ENCODE results near the gene A1BG. TPM values are rescaled to one million over a fixed set of nuclear protein-coding genes. Genes with fewer than 3 reads are reported as not detected.

A1BG gene
- total and polyA plus RNA-seq, 2 of the 13 experiments (the other 11 are each of a cell fraction or from before 2014, with no cell fraction given), result 14.7 to 41.4 TPM

DNA sequence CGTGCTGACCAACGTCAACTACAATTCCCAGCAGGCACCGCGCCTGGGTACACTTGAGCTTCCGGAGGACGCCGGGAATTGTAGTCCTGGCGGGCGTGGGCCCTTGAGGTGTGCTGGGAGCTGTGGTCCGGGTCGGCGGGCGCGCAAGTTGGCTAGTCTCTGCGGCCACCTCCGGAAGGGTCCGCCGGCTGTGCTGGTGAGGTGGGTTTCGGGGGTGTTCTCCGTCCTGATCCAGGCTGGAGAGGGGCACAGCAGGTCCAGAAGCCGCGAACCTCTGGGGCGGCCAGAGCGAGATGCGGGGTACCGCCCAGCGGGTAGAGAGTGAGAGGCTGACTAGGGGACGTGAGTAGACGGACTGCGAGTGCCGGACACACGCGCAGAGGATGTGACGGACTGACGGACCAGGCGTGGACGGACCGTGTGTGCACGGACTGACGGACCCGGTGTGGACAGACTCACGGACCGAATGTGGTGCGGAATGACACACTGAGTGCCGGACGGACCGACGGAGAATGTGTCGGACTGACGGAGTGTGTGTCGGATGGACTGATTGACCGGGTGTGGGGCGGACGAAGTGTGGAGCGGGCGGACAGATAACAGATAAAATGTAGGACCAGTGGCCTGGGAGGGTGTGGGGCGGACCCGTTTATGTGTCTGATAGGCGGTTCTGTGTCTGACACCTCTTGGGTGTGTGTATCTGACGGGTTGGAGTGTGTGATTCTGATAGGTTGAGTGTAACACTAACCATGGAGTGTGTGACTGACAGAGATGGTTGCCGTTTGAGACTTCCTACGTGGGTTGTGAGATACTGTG lies 26.2 kb downstream of the A1BG start, which contains the start of gene ZSCAN22 (continued):
- TF ChIP-seq ZNF772 (CRISPR knock-in tag; IDR thresholded peaks at IDR 0.05), result peak; percentile 87
- no peak for TF ChIP-seq ADNP (CRISPR knock-in tag; IDR thresholded peaks at IDR 0.05)
- no peak for TF ChIP-seq MYNN (CRISPR knock-in tag; IDR thresholded peaks at IDR 0.05; ENCODE audit: low read depth)
- no peak for TF ChIP-seq RFX1 (IDR thresholded peaks at IDR 0.05)
- 0 out of 2 replicates have a peak, but pooled peaks have one; percentile 87 for TF ChIP-seq ZFYVE20 (CRISPR knock-in tag; IDR thresholded peaks at IDR 0.05; ENCODE audit: borderline replicate concordance, low read depth)
- TF ChIP-seq PAWR (CRISPR knock-in tag; IDR thresholded peaks at IDR 0.05; ENCODE audit: borderline replicate concordance), result no peak
- TF ChIP-seq, protein P1, sequence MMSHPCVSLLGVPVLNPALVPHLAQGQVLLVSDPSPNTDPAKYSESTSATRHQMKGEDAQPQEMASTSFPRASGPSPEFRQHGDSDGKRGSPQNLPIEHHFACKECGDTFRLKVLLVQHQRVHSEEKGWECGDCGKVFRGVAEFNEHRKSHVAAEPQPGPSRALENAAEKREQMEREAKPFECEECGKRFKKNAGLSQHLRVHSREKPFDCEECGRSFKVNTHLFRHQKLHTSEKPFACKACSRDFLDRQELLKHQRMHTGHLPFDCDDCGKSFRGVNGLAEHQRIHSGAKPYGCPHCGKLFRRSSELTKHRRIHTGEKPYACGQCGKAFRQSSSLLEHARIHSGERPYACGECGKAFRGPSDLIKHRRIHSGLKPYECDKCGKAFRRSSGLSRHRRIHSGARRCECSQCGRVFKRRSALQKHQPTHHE (CRISPR knock-in tag; IDR thresholded peaks at IDR 0.05; ENCODE audit: borderline replicate concordance), result no peak
- TF ChIP-seq, protein P2, sequence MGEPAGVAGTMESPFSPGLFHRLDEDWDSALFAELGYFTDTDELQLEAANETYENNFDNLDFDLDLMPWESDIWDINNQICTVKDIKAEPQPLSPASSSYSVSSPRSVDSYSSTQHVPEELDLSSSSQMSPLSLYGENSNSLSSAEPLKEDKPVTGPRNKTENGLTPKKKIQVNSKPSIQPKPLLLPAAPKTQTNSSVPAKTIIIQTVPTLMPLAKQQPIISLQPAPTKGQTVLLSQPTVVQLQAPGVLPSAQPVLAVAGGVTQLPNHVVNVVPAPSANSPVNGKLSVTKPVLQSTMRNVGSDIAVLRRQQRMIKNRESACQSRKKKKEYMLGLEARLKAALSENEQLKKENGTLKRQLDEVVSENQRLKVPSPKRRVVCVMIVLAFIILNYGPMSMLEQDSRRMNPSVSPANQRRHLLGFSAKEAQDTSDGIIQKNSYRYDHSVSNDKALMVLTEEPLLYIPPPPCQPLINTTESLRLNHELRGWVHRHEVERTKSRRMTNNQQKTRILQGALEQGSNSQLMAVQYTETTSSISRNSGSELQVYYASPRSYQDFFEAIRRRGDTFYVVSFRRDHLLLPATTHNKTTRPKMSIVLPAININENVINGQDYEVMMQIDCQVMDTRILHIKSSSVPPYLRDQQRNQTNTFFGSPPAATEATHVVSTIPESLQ (CRISPR knock-in tag; conservative IDR thresholded peaks at IDR 0.05), result no peak
- no peak for TF ChIP-seq ZSCAN30 (CRISPR knock-in tag; IDR thresholded peaks at IDR 0.05)
- no peak for TF ChIP-seq PTBP1 (IDR thresholded peaks at IDR 0.05; ENCODE audit: low read depth, low read length, poor library complexity, severe bottlenecking)
- 0 out of 2 replicates have a peak, but pooled peaks have one; percentile 31 for TF ChIP-seq GFI1 (CRISPR knock-in tag; IDR thresholded peaks at IDR 0.05; ENCODE audit: borderline replicate concordance)
- no peak for TF ChIP-seq TEAD2 (CRISPR knock-in tag; IDR thresholded peaks at IDR 0.05)
- TF ChIP-seq ZSCAN25 (CRISPR knock-in tag; IDR thresholded peaks at IDR 0.05), result peak; percentile 65; the same call in 1 of the 2 replicates
- TF ChIP-seq, protein P3, sequence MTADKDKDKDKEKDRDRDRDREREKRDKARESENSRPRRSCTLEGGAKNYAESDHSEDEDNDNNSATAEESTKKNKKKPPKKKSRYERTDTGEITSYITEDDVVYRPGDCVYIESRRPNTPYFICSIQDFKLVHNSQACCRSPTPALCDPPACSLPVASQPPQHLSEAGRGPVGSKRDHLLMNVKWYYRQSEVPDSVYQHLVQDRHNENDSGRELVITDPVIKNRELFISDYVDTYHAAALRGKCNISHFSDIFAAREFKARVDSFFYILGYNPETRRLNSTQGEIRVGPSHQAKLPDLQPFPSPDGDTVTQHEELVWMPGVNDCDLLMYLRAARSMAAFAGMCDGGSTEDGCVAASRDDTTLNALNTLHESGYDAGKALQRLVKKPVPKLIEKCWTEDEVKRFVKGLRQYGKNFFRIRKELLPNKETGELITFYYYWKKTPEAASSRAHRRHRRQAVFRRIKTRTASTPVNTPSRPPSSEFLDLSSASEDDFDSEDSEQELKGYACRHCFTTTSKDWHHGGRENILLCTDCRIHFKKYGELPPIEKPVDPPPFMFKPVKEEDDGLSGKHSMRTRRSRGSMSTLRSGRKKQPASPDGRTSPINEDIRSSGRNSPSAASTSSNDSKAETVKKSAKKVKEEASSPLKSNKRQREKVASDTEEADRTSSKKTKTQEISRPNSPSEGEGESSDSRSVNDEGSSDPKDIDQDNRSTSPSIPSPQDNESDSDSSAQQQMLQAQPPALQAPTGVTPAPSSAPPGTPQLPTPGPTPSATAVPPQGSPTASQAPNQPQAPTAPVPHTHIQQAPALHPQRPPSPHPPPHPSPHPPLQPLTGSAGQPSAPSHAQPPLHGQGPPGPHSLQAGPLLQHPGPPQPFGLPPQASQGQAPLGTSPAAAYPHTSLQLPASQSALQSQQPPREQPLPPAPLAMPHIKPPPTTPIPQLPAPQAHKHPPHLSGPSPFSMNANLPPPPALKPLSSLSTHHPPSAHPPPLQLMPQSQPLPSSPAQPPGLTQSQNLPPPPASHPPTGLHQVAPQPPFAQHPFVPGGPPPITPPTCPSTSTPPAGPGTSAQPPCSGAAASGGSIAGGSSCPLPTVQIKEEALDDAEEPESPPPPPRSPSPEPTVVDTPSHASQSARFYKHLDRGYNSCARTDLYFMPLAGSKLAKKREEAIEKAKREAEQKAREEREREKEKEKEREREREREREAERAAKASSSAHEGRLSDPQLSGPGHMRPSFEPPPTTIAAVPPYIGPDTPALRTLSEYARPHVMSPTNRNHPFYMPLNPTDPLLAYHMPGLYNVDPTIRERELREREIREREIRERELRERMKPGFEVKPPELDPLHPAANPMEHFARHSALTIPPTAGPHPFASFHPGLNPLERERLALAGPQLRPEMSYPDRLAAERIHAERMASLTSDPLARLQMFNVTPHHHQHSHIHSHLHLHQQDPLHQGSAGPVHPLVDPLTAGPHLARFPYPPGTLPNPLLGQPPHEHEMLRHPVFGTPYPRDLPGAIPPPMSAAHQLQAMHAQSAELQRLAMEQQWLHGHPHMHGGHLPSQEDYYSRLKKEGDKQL (CRISPR knock-in tag; IDR thresholded peaks at IDR 0.05; ENCODE audit: low read depth), result peak; percentile 54; the same call in 1 of the 2 replicates
- TF ChIP-seq, protein P4, sequence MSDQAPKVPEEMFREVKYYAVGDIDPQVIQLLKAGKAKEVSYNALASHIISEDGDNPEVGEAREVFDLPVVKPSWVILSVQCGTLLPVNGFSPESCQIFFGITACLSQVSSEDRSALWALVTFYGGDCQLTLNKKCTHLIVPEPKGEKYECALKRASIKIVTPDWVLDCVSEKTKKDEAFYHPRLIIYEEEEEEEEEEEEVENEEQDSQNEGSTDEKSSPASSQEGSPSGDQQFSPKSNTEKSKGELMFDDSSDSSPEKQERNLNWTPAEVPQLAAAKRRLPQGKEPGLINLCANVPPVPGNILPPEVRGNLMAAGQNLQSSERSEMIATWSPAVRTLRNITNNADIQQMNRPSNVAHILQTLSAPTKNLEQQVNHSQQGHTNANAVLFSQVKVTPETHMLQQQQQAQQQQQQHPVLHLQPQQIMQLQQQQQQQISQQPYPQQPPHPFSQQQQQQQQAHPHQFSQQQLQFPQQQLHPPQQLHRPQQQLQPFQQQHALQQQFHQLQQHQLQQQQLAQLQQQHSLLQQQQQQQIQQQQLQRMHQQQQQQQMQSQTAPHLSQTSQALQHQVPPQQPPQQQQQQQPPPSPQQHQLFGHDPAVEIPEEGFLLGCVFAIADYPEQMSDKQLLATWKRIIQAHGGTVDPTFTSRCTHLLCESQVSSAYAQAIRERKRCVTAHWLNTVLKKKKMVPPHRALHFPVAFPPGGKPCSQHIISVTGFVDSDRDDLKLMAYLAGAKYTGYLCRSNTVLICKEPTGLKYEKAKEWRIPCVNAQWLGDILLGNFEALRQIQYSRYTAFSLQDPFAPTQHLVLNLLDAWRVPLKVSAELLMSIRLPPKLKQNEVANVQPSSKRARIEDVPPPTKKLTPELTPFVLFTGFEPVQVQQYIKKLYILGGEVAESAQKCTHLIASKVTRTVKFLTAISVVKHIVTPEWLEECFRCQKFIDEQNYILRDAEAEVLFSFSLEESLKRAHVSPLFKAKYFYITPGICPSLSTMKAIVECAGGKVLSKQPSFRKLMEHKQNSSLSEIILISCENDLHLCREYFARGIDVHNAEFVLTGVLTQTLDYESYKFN (CRISPR knock-in tag; conservative IDR thresholded peaks at IDR 0.05), result no peak; the same call in none of the 2 replicates
- TF ChIP-seq ZNF354B (CRISPR knock-in tag; IDR thresholded peaks at IDR 0.05), result no peak
